Stimulated activated naive CD4-positive, alpha-beta T cell treated with Interleukin-2 at 50 U/mL for 16 hours (primary cell): ENCODE measurements around the gene TEAD1.

Experiments used
- DNase-seq: peaks from one replicate; lab custom pipeline; 2025; lab: John Stamatoyannopoulos, UW

Gene TEAD1

DNA sequence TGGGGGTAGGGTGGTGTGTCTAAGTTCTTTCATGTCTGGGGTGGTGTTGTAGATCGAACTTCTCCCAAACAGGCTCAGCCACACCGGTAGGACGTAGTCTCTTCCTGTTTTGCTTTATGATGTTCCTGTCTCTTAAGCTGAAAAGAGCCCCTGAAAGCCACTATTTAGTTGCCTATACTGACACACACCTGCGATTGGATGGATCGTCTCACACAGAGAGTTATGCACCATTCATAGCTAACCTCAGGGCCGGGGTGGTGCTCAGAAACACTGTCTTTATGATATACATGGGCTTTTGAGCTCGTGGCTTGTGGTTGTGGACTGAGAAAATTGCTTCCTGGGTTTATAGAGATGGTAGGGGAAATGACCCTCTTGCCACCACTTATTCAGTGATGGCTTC, 137.6 kb downstream of the TEAD1 start:
- DNase-seq = no peak

DNA sequence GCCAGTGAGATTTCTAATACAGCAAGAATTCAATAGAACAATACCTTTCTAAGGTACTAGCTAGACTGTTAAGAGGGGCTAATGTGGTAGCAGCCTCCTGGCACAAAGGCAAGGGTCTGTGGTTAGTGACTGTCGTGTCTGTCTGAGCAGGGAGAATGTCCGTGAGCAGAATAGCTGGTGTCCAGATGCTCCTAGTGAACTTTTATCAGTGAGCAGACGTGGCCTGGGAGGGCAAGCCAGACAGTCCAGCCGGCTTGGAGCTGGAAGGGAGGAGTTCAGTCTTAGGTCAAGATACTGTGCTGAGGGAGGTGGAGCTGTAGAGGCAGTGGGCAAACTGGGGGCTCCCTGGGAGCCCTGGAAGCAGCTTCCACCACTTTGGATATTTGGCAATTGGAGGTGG, 138.6 kb downstream of the TEAD1 start:
- DNase-seq = no peak

DNA sequence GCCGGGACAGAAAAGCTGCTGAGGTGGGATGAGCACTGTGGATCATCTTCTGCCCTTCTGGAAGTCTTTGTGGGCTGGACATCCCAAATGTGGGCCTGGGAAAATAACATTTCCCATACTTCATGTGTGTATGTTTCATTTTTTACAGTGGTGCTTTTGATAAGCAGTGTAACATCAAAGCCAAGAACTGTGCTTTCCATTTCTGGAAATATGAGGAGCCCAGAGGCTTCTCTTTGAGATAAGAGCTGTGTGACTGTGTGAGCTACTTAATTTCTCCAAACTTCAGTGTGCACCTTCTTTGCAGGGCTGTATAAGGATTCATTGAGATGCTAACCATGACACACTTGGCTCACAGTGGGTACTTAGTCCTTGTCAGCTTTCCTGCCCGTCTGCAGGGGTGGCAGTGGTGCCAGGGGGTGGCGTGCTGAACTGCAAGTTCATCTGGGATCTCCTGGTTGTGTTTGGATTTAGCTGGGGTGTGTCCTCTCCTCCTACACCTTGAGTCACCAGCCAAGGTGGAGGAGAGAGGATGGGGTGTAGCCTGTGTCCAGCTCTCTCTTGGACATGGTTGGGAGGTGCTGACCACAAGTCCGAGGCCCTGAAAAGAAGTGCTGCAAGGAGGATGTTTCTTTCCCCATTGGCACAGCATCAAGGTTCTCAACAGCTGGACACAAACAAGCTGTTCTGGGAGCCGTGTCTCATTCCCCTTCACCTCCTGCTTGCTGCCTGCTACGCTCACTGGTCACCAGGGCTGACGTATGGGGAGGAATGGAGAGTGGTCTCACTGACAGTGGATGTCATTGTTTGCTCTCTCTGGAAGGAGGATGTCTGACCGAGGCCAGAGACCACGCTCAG, 139.4 kb downstream of the TEAD1 start:
- no peak for DNase-seq

DNA sequence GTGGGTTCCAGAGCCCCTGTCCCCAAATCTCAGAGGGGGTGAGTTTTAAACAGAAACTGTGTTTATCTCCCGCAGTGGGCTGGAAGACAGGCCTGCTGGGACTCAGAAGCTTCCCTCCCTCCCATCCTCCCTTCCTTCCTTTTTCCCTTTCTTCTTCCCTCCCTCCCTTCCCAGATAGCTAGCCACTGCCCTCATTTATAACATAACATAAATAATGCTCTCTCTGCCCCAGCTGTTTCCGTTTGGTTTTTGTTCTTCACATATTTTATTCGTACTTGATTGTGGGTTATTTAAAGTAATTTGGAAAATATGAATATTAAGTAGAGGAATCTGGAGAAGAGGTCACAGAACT, 140.9 kb downstream of the TEAD1 start:
- DNase-seq = no peak

DNA sequence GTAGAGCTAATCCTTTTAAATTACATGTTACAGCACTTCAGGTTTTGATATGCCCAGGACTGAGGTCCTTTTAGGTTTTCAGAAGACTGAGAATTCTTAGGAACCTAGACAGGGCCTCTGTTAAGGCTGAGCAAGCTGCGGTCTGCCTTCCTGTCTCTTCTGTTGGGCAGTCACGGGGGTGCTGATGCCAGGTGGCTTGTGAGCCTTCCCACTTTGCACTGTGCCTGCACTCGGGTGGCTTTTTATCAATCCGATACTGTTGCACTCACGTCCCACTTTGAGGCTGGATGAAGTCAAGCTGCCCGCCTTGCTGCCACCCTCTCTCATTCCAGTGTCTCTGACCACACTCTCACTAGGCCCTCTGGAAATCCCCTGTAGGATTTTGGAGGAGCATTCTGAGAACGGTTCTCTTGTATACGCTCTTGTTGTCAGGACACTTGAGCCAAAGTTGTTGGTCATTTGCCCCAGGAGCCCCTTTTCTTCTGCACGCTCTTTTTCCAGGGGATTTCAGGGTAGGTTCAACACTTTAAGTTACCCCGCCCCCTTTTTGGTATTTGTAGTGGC, 141.8 kb downstream of the TEAD1 start:
- no peak for DNase-seq

DNA sequence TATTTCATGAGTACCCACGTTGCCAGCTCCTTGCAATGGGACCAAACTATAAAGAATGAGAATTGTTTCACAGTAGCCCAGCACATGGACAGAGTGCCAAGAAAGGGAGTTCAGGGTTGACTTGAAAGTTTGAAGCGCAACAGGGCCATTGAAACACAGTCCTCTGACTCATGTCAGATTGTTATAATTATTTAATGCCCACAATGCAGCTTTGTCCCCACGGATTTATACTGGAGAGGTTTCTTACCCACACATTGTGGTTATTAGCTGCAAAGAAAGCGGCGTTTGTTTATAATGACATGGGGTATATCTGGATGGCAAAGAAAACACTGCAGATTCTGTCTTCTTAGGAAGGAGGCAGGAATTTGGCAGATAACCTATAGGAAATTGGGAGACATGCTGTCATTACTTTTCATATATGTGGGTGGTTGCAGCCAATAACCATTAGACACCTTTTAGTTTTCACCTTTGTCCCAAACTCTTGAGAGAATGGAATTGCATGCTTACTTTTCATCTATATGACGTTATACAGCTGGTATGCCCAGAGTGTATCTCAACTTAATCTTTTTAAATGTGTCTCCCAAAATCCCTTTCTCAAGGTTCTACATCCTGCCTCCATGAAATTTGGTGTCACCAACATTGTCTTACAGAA, 143.6 kb downstream of the TEAD1 start:
- no peak for DNase-seq

DNA sequence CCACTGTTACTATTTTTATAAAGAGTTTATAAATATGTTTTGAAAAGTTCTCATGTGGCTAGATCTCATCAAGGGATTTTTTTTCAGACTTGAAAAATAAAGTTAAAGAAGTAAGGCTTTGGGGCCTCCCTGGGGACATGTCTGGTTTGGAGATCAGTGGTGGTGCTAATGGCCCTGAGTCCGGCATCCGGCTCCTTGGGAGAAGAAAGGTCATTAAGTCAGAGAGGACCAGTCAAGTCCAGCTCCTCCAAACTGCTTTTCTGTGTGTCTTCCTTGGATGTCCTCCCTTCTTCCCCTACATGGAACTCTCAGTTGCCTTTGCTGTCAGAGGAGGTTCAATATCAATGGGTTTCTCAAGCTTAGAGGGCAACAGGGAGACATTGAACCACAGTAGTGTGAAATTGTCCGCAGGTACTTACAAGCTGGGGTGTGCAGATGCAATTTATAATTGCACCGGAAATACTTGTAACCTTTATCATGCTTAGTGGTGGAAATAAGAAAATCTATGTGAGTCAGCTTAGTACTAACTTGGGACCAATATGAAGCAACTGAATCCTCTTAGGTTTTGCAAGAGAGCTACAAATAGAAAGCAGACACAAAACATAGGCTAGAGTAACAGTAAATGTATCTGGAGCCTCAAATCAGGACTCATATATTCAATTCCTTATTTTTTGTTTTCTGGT, 144.3 kb downstream of the TEAD1 start:
- DNase-seq = no peak

DNA sequence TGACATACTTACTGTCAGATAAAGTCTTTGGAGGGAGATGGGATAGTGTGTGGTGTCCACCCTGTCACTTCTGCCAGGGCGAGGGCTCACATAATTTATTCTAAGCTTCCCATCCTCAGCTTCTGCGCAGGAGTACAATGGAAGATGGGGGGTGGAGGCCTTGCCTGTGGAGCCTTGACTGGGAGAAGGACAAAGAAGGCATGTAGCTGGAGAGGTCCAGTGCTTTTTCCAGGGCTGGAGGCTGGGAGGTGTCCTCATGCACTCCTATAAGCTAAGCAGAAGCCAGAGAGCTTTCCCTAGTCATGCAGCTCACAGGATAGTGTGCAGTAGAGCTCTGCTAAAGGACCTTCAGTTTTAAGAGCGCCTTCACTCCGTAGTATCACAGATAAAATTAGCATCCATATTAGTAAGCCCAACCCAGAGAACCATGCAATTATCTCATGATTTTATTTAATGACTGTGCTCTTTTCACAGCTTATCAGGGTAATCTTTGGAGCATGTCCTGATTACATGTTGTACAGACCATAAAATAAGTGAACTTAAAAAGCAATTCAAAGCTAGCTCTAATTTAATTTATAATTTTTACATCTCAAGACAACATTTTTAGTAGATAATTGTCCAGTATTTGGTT, 148.3 kb downstream of the TEAD1 start:
- no peak for DNase-seq

DNA sequence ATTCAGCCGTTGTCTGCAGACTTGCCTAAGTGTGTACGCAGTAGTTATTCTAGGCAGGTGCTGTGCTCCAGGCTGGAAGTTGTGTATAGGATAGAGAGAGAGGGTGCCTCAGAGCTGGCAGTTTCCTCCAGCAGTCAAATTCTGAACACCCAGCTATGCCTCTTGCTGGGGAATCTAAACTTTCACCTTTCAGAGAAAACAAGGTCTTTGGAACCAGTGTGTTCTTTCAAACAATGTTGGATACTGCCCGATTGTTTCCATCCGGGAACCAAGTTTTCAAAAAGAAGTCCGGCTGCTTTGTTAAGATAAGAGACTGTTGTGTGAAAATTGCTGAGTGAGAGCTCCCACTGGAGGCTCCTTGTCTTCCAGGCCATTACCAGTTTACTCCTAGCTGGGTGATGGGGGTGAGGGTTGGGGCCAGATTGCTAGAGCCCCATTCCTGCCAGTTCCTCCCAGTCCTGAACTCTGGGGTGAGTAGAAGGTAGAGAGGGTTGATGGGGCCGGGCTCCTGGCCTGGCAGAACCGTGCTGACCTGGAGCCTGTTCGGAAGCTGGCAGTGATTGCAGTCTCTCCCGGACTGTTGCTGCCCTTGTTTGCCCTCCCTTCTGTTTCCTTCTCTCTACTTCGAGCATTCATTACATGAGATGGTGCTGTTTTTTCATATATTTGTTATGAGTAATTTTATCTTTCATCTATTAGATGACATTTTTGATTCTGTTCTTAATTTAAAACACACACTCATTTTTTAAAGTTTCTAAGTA, 150.2 kb downstream of the TEAD1 start:
- no peak for DNase-seq

DNA sequence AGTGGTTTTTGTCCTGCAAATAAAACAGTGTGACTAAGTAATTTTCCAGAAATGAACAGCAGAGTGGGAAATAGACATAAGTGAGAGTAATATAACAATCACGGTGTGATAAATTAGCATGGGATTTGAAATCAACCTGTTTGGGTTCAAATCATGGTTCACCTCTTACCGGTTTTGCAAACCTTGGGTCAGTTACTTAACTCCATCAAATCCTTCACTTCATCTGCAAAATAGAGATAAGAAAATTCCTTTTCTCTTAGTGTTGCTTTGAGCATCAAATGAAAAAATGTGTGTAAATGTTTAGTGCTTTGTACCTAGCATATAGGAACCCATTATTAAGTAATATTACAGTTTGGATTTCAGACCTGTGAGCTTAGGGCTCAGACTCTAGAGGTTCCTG, 152.2 kb downstream of the TEAD1 start:
- DNase-seq = no peak

DNA sequence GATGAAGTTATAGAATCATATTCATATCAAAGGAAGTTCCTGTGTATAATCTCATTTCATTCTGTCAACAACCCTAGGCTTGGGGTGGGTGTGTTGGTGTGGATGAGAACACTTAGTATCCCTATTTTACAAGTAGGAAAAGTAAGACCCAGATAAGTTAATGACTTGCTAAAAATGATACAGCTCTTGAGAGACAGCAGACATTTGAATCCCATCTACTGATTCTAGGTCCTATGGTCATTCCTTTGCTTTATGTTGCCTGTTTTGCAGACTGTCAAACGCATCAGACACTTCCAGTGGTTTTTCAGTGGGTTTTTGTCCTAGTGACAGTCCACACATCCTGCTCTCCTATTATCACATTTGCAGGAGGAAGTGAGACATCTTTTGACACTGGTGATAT, 153.1 kb downstream of the TEAD1 start:
- no peak for DNase-seq

DNA sequence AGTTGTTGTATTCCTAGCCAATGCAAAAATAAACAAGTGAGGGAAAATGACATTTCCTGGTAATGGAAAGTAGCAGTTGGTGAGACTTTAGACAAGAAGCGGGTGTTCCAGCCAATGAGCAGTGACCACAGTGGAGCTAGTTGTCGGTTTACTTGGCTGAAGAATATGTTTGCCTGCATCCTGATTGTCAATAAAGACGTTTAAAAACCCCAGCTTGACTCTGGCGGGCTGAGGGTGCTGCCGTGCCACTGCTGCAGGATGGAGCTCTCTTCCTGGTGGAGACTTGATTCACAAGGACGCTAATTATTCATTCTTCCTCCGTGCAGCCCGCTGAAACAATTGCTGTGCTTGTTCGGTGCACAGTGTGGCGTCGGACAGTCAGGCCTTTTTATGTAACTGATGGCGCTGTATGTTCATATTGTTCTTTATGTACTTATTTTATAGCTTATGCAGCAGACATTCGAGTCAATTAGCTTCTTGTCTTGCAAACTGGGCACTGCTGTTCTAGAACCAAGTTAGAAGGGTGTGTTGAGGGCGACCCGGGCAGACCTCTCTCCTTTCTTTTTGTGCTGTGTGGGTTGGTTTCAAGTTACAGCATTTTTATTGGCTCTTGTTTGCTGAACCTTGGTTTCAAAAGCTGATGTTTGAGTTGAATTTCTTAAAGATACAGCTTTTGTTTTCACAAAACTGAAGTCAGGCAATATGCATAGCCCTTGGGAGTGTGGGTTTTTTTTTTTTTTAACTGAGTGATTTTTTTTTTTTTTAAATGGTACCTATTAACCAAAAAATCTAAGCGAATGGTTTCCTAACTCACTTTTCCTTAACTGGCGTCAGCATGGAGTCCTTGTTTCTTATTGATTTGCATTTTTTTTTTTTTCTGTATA, 153.9 kb downstream of the TEAD1 start:
- no peak for DNase-seq

DNA sequence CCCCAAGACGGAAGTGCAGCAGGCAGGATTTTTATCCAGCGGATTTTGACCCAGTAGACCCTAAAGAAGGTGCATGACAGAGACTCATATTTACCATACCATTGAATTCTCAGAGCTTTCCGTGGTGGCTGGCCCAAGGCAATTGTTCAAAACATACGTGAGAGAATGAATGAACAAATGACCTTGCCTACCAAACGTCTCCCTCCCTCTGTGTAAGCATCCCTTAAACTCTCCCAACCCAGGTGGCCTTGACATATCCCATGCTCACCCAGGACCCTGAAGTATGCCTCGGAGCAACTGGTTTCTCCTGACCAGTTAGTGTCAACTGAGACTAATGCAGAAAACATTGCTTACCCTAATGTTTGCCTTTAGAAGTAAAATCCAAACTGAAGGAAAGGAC, 154.9 kb downstream of the TEAD1 start:
- no peak for DNase-seq

DNA sequence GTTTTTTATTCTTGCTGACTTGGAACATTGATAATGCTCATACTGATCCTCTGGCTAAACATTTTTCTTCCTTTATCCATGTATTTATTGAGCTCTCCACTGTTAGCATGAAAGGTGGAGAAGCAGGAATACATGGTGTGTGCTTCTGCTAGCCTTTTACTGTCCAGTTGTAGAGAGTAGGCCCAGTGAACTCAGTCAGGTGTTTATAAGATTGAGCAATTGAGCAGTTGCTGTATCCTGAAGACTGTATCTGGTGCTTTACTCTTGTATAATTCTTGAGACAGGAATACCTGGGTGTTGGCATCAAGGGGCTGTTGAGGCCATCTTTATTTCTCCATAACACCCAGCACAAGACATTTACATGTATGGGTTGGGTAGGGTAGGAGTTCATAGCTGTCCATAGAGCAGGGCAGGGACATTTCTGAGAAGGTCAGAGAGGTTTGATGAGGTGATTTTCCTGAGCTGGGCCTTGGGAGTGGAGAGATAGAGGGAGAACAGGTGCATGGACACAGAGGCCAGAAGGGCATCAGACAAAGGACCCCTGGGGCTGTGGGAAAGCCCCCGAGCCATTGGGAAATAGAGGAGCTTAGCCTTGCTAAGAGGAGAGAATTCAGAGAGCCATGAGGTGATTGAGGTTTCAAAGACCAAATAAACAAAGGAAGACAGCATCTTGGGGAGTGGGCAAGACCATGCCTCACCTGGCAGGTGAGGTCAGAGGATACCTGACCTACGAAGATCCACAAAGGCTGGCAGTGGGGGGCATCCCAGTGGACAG, 155.5 kb downstream of the TEAD1 start:
- DNase-seq = no peak

DNA sequence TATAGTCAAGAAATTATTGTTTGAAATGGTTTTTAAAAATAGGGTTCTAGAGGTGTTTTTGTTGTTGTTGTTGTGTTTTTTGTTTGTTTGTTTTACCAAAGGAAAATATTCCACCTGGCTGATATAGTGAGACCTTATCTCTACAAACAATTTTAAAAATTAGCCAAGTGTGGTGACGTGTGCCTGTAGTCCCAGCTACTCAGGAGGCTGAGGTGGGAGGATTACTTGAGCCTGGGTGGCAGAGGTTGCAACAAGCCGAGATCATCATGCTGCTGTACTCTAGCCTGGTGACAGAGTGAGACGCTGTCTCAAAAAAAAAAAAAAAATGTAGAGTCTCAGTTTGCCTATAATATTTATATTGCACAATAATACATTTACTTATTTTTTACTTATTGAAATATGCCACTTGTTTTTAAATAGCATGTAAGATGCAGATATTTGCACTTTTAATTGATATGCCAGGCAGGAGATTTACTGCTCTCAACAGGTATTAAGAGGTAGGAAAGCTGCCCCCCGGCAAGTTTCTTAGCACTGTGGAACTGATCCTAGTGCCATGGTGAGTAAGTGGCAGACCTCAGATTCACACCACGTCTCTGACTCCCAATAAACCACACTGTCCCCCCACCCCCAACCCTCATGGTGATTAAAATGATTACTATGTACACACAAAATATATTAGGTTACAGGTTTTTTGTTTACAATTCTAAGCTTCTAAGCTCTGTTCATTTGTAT, 157.4 kb downstream of the TEAD1 start:
- DNase-seq = no peak

DNA sequence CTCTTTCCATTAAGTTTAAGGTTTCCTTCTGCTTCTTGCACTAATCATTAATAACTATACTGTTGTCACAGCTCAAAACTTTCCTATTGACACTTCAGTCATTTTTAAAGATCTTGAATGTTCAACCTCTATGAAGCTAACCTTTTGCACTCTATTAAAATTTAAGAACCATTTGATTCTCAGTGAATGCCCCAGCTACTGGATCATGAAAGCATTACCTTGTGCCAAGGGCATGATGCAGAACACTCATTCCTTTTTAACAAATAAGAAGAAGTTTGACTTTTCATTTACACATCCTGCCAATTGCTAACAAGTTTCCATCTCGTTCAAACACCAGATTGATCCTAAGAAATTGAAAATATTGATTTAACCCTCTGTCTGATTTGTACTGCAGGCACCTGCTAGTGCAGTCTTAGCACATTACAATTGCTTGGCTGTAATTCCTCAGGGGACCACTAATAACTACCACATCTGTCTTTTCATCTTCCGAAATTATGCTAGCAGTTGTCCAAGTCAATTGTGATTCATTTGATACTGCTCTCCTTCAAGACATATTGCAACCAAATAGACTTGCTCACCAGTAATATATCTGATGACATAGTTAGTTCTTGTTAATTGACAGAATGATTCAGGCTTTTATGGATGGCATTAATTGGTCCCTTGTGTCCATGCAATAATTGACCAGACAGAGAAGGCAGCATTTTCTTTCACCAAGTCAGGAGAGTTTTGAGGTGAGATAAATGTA, 158.4 kb downstream of the TEAD1 start:
- DNase-seq = no peak

DNA sequence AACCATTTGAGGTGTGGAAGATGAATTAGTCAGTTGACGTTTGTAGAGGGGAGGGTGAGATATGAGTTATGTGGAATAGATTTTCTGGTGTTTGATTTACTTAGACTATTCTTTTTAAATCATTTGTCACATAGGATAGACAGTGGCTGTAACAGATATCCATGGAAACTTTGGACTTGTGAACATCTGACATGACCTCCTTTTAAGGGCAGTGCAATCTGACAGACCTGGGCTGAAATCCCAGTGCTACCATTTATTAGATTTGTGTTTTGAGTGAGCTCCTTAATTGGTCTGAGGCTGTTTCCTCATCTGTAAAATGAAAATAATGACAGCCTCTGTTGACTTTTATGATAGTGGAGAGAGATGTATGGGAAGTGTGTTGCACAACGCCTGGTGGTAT, 159.9 kb downstream of the TEAD1 start:
- no peak for DNase-seq

DNA sequence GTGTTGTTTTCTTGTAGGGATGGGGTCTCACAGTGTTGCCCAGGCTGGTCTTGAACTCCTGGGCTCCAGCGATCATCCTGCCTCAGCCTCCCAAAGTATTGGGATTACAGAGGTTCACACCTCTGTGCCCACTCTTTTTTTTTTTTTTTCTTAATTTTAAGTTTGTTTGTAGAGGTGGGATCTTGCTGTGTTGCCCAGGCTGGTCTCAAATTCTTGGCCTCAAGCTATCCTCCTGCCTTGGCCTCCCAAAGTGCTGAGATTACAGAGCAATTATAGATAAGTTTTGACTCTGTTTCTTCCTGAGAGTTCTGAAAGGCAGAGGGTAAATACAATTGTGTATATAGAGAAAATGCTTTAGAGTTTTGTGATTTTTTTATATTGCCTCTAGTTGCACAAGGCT, 160.4 kb downstream of the TEAD1 start:
- no peak for DNase-seq
